GM13977 (cell line): Measurements from ENCODE around the gene AGAP1.

ENCODE experiments used
- DNase-seq: peaks from one replicate; pipeline ENCODE4 v3.0.0; 2012; ENCODE audit warnings: low spot score
- CTCF ChIP-seq: IDR thresholded peaks from 2 replicates; pipeline ENCODE4 v1.5.1; 2012; ENCODE audit warnings: mild to moderate bottlenecking, control low read depth; ENCODE audit not compliant: insufficient read depth; ENCODE audit errors: extremely low read depth, missing control alignments
- in situ Hi-C: fragments of 300-500 bp; cut with MboI; formaldehyde crosslinking; loops from one replicate; pipeline ENCODE4 v1.12.0; 2022; ENCODE audit warnings: low sequenced_read_pairs, low pct_unique_long_range_greater_than_20kb, mixed read lengths, inconsistent platforms; ENCODE audit not compliant: unreplicated experiment

Gene AGAP1

GRCh38 chr2:235543128-235543750, 49.4 kb downstream of the AGAP1 start:
- no peak for TF ChIP-seq CTCF
- no peak for DNase-seq
- in situ Hi-C loops, result no loop called here

DNA sequence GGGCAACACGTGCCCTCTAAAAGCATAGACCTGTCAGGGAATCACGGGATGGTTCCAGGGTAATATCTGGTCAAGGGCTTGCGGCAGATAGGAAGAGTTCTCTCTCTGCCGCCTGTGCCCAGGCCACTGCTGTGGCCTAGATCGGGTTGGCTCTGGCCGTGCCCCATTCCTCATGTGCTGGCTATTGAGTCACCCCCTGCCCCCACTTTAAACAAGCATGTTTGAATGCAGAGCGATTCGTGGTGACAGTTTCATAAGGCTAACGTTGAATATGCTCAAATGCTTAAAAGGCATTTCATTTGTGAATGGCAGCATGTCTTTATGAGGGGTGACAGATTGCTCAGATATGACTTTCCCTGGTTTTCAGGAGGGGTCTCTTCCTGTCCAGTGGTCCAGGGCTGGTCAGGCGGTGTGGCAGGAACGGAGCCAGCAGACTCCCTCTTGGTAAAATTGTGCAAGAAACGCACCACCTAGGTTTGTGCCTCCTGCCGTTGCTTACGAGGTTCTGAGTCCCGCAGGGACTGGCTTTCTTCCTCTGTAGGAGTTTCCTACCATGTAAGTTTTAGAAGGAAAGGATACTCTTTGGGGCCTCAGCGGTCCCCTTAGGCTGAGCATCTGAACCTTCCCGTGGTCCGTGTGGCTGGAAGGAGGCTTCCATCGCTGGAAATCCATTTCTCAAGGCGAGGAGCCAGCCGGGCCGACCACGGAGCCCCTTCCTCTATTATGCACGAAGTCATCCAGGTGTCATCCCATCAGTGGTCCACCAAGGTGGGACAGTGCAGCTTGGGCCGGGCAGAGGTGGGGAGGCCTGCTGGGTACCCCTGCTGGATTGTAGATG, 50.2 kb downstream of the AGAP1 start:
- no peak for DNase-seq
- in situ Hi-C loops, result no loop called here
- TF ChIP-seq CTCF, result no peak

DNA sequence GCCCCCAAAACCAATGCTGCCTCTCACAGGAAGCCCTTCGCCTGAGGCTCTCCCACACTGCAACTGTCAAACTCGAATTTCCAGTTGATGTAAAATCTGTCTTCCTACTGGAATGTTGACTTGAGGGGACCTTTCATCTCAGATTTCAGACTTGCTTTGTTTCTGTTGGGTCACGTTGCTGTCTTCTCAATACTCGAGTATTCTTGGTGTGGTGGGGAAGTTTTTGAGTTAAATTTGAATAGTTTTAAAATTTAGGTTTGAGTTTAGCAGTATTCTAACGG, 50.8 kb downstream of the AGAP1 start:
- DNase-seq, result no peak
- TF ChIP-seq CTCF, result no peak
- in situ Hi-C loops, result no loop called here

- no peak for TF ChIP-seq CTCF
- in situ Hi-C loops, result no loop called here
These were observed 51.7 kb downstream of the AGAP1 start for GRCh38 chr2:235545339-235546150.

GRCh38 chr2:235546151-235546435, 52.2 kb downstream of the AGAP1 start:
- in situ Hi-C loops, result no loop called here
- DNase-seq, result no peak
- no peak for TF ChIP-seq CTCF

More at GRCh38 chr2:235545339-235546150, 51.7 kb downstream of the AGAP1 start:
- no peak for DNase-seq

GRCh38 chr2:235546436-235546835, 52.6 kb downstream of the AGAP1 start:
- in situ Hi-C loops, result no loop called here
- DNase-seq, result no peak
- TF ChIP-seq CTCF, result no peak
